Endothelial cell of umbilical vein (primary cell): ENCODE measurements around the gene SNCAIP. TPM values are rescaled to one million over a fixed set of nuclear protein-coding genes. Genes with fewer than 3 reads are reported as not detected.

Experiments
- BruUV-seq: library from RNA; stranded (reverse); fragments of 400-500 nt; replicated peaks from 2 replicates; lab custom pipeline; 2021; lab: Mats Ljungman, UMichigan
- CTCF ChIA-PET: fragments of 300-600, 350-600 bp; sonication (Branson Sonifier 250); formaldehyde crosslinking; loops from one replicate; lab custom pipeline; 2021; ENCODE audit warnings: antibody characterized with exemption, inconsistent platforms; lab: Charles Lee
- POLR2A ChIA-PET: fragments of 300-600, 350-600 bp; sonication (Branson Sonifier 250); formaldehyde crosslinking; loops from one replicate; lab custom pipeline; 2021; ENCODE audit warnings: antibody characterized with exemption, inconsistent platforms; lab: Charles Lee
- DNase-seq: peaks from one replicate; pipeline ENCODE4 v3.0.0-alpha.2; 2011; ENCODE audit warnings: low read depth, low spot score
- FAIRE-seq: peaks from 2 replicates; lab custom pipeline; 2011; peaks lifted over from hg19 to GRCh38; lab: Jason Lieb, UNC
- H2AFZ ChIP-seq: 2 replicates; pipeline ENCODE4 v1.6.0; 2012; ENCODE audit warnings: low read depth, low read length, control low read depth, inconsistent platforms
- H3K27ac ChIP-seq: 2 replicates; pipeline ENCODE4 v1.5.1; 2011; ENCODE audit warnings: low read depth, mild to moderate bottlenecking, control low read depth, low read length, moderate library complexity; ENCODE audit not compliant: insufficient read depth
- H3K27me3 ChIP-seq, 2 experiments: 2 replicates each; pipeline versions ENCODE4 v1.6.0 to v1.6.1; 2011; ENCODE audit warnings: low read length in 2 of 2, mixed read lengths in 1 of 2; ENCODE audit not compliant: control insufficient read depth in 2 of 2, insufficient read depth in 2 of 2
- H3K36me3 ChIP-seq, 2 experiments: 2 replicates in 1 of 2; 3 replicates in 1 of 2; pipeline ENCODE4 v1.5.1; 2011; ENCODE audit warnings: low read length in 2 of 2, mild to moderate bottlenecking in 1 of 2, moderate library complexity in 1 of 2; ENCODE audit not compliant: control insufficient read depth in 2 of 2, insufficient read depth in 2 of 2; ENCODE audit errors: extremely low read depth in 1 of 2
- H3K4me1 ChIP-seq: 3 replicates; pipeline ENCODE4 v1.5.1; 2011; ENCODE audit warnings: mild to moderate bottlenecking, low read length; ENCODE audit not compliant: control insufficient read depth, insufficient read depth; ENCODE audit errors: extremely low read depth
- H3K4me2 ChIP-seq: 2 replicates; pipeline ENCODE4 v1.6.1; 2011; ENCODE audit warnings: low read length, control low read depth, mixed read lengths; ENCODE audit not compliant: insufficient read depth
- H3K4me3 ChIP-seq, 3 experiments: fragments of 200-600 bp in 1 of 3; sonication (generic), shearing (Covaris generic) in 1 of 3; replicated peaks in 1 of 3; 2 replicates each; pipeline ENCODE4 v1.5.1; 2011 to 2016; ENCODE audit warnings: control low read depth in 3 of 3, low read length in 3 of 3, mild to moderate bottlenecking in 2 of 3, inconsistent platforms in 1 of 3, low read depth in 1 of 3, moderate library complexity in 1 of 3; ENCODE audit not compliant: insufficient read depth in 1 of 3
- H3K79me2 ChIP-seq: 2 replicates; pipeline ENCODE4 v1.6.0; 2012; ENCODE audit warnings: low read length, inconsistent platforms; ENCODE audit not compliant: control insufficient read depth, insufficient read depth
- H3K9ac ChIP-seq: replicated peaks from 2 replicates; pipeline ENCODE3; 2011; ENCODE audit warnings: low read length, control low read depth; ENCODE audit not compliant: insufficient read depth; ENCODE audit errors: extremely low read depth
- H3K9me1 ChIP-seq: replicated peaks from 3 replicates; pipeline ENCODE4 v1.6.0; 2011; ENCODE audit warnings: mild to moderate bottlenecking, low read length; ENCODE audit not compliant: control insufficient read depth, insufficient read depth; ENCODE audit errors: extremely low read depth
- H3K9me3 ChIP-seq: replicated peaks from 2 replicates; pipeline ENCODE4 v1.5.1; 2012; ENCODE audit warnings: low read length, inconsistent platforms; ENCODE audit not compliant: control insufficient read depth, insufficient read depth
- H4K20me1 ChIP-seq: replicated peaks from 2 replicates; pipeline ENCODE3; 2011; ENCODE audit warnings: mild to moderate bottlenecking, low read length; ENCODE audit not compliant: control insufficient read depth, insufficient read depth; ENCODE audit errors: extremely low read depth
- EZH2 ChIP-seq: IDR thresholded peaks from 2 replicates; pipeline ENCODE4 v1.6.1; 2012; ENCODE audit warnings: borderline replicate concordance, low read depth, mild to moderate bottlenecking, moderate library complexity, low read length, inconsistent platforms; ENCODE audit not compliant: severe bottlenecking
- FOS ChIP-seq: IDR thresholded peaks from 2 replicates; pipeline ENCODE4 v1.6.1; 2011; ENCODE audit warnings: mild to moderate bottlenecking, low read length, moderate library complexity, borderline replicate concordance; ENCODE audit not compliant: insufficient read depth
- GATA2 ChIP-seq: IDR thresholded peaks from 2 replicates; pipeline ENCODE4 v1.7.0; 2011; ENCODE audit warnings: low read depth, mild to moderate bottlenecking, moderate library complexity, mixed read lengths, low read length; ENCODE audit not compliant: insufficient read length, insufficient read depth
- JUN ChIP-seq: IDR thresholded peaks from 2 replicates; pipeline ENCODE4 v1.6.1; 2011; ENCODE audit warnings: borderline replicate concordance, low read depth; ENCODE audit not compliant: insufficient read length, insufficient read depth
- MYC ChIP-seq: IDR thresholded peaks from one replicate; pipeline ENCODE4 v1.6.1; 2011; ENCODE audit warnings: mild to moderate bottlenecking, low read depth, low read length
- POLR2A ChIP-seq: IDR thresholded peaks from 2 replicates; pipeline ENCODE4 v1.6.1; 2012; ENCODE audit warnings: low read depth, mild to moderate bottlenecking, control low read depth, low read length
- POLR2AphosphoS5 ChIP-seq: IDR thresholded peaks from 2 replicates; pipeline ENCODE4 v1.6.1; 2012; ENCODE audit warnings: low read depth, mild to moderate bottlenecking, control low read depth, low read length, moderate library complexity; ENCODE audit not compliant: insufficient read depth
- dilution Hi-C: fragments of 300-500 bp; cut with MboI; formaldehyde crosslinking; loops from one replicate; pipeline ENCODE4 v1.15.0; 2019; ENCODE audit warnings: low sequenced_read_pairs; ENCODE audit not compliant: extremely low pct_ligation_motif_present
- intact Hi-C: fragments of 100-400 bp; cut with micrococcal nuclease; formaldehyde crosslinking; loops from one replicate; pipeline ENCODE4 v1.10.0; 2022
- polyA plus RNA-seq, 4 experiments: library from polyadenylated mRNA; depleted of rRNA in 3 of 4; stranded (reverse) in 3 of 4; unstranded in 1 of 4; fragments of >200 nt; gene quantifications; 2 replicates each; pipeline versions ENCODE4 v1.2.1 to v1.2.3, GENCODE V29; 2011 to 2012; ENCODE audit warnings: missing spikeins in 1 of 4
- total RNA-seq: library from RNA; stranded (reverse); gene quantifications from 2 replicates; pipeline ENCODE4 v1.2.3, GENCODE V29; 2021
- TF ChIP-seq, protein P1 (sequence below): IDR thresholded peaks from 2 replicates; pipeline ENCODE4 v1.6.1; 2011; ENCODE audit not compliant: insufficient read depth, insufficient read length
- TF ChIP-seq, protein P2 (sequence below), 2 donors: IDR thresholded peaks; 1 replicate in 1 of 2; 2 replicates in 1 of 2; pipeline ENCODE4 v1.5.1; 2011; ENCODE audit warnings: low read length in 2 of 2, mild to moderate bottlenecking in 2 of 2, moderate library complexity in 2 of 2, control low read depth in 1 of 2, inconsistent platforms in 1 of 2, low read depth in 1 of 2; ENCODE audit not compliant: insufficient read depth in 1 of 2; ENCODE audit errors: extremely low read depth in 1 of 2

Gene SNCAIP
- total and polyA plus RNA-seq, 2 donors (not counting 3 experiments of a cell fraction or from before 2014, with no cell fraction given) = 13.1 to 42.0 TPM

DNA sequence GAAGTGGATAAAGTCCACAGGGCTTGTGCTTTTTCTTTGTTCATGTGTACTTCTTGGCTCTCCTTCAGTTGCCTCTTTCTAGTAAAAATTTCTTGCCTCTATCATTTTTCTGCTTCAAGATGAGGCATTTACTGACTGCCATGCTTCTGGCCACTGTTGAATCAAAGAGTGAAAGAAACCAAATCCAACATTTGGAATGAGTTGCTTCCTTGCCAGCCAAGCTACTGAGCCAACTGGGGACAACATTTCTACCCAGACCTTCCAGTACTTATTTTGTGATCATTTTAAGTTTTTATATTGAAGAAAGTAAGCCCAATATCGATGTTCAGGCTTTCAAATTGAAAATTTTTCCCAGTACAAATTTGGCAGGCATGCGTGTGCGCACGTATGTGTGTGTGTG lies 73.2 kb downstream of the SNCAIP start:
- FAIRE-seq (no peak), DNase-seq (no peak)
- H3K9me1 ChIP-seq = no peaks in the 10 kb centered on the region
- H3K4me3 ChIP-seq = no peak overlapping the region
- no TSS peak for BruUV-seq
- H2AFZ ChIP-seq = no peak overlapping the region
- H3K9ac ChIP-seq = no peak overlapping the region
- H3K4me2 ChIP-seq = no peak overlapping the region
- no peaks in the 10 kb centered on the region for H3K36me3 ChIP-seq
- intact Hi-C loops (no loop called here), dilution Hi-C loops (no loop called here)
- H3K4me1 ChIP-seq = no peaks in the 10 kb centered on the region
- H3K27me3 ChIP-seq = no peaks in the 10 kb centered on the region
- ChIA-PET CTCF (no interaction called here), POLR2A (no interaction called here)
- TF ChIP-seq POLR2AphosphoS5 (no peak), POLR2A (no peak), EZH2 (no peak), MYC (no peak), JUN (no peak), FOS (no peak), GATA2 (no peak)
- TF ChIP-seq, protein P1, sequence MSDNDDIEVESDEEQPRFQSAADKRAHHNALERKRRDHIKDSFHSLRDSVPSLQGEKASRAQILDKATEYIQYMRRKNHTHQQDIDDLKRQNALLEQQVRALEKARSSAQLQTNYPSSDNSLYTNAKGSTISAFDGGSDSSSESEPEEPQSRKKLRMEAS = no peak
- TF ChIP-seq, protein P2, sequence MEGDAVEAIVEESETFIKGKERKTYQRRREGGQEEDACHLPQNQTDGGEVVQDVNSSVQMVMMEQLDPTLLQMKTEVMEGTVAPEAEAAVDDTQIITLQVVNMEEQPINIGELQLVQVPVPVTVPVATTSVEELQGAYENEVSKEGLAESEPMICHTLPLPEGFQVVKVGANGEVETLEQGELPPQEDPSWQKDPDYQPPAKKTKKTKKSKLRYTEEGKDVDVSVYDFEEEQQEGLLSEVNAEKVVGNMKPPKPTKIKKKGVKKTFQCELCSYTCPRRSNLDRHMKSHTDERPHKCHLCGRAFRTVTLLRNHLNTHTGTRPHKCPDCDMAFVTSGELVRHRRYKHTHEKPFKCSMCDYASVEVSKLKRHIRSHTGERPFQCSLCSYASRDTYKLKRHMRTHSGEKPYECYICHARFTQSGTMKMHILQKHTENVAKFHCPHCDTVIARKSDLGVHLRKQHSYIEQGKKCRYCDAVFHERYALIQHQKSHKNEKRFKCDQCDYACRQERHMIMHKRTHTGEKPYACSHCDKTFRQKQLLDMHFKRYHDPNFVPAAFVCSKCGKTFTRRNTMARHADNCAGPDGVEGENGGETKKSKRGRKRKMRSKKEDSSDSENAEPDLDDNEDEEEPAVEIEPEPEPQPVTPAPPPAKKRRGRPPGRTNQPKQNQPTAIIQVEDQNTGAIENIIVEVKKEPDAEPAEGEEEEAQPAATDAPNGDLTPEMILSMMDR (IDR thresholded peaks at IDR 0.05; ENCODE audit: extremely low read depth in 1 of 2, insufficient read depth in 1 of 2, low read depth in 1 of 2, low read length in 2 of 2) = no peak
- H4K20me1 ChIP-seq = no peaks in the 10 kb centered on the region
- H3K27ac ChIP-seq = no peak overlapping the region
- no peaks in the 10 kb centered on the region for H3K9me3 ChIP-seq
- no peaks in the 10 kb centered on the region for H3K79me2 ChIP-seq
